Measurements from ENCODE around the gene PSMD11.

PSMD11 gene

DNA sequence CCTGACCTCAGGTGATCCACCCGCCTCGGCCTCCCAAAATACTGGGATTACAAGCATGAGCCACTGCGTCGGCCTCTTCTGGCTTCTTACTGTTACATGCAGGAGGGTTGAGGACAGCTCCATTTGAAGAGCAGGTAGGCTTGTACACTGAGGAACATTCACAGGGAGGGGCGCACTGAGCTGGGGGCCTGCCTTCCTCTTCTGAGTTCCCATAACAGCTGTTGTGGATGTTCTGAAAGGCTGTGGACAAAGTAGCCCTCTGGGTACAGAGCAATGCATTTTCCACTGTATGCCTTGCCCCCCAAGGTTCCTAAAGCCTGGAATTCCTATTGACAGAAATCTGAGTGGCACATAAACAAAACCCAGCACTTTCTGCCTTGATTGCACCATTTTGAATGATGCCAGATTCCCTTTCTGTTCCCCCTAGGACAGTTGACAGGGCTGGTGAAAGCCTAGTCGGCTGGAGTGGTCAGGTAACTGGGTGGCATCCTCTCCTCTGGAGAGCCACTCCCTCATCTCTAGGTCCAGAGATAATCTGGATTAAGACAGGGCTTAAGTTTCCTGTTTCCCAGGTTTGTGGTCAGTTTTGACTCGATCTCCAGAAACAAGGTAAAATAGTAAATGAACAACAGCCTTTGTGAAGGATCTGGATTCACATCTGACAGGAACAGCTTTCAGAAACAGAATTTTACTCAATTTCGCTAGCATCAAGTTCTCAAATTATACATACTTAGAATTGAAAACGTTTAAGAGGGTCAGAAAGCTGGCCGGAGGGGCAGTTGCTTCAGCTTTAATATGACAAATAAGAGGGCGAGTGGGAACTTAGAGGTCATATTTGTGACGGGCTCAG lies 41.2 kb downstream of the PSMD11 start:
- no peaks in the 10 kb centered on the region for H3K9me2 ChIP-seq (ENCODE audit: low read depth, low read length)
- H3K9ac ChIP-seq (ENCODE audit: low read length) = peak overlapping the region; percentile 57; the same call in 1 of the 2 replicates
- peaks cover 23% of the 10 kb centered on the region for H3K36me3 ChIP-seq (ENCODE audit: insufficient read depth, low read length)
- H3K4me3 ChIP-seq (ENCODE audit: low read depth, low read length, poor library complexity, severe bottlenecking) = peak overlapping the region; percentile 55
- peaks cover 5% of the 10 kb centered on the region for H3K27me3 ChIP-seq (ENCODE audit: insufficient read depth, low read length)
- no peak overlapping the region for H2AFZ ChIP-seq (ENCODE audit: low read length)
- no peak for TF ChIP-seq EZH2 (IDR thresholded peaks at IDR 0.05; ENCODE audit: borderline replicate concordance, low read length)
- TF ChIP-seq, protein P1, sequence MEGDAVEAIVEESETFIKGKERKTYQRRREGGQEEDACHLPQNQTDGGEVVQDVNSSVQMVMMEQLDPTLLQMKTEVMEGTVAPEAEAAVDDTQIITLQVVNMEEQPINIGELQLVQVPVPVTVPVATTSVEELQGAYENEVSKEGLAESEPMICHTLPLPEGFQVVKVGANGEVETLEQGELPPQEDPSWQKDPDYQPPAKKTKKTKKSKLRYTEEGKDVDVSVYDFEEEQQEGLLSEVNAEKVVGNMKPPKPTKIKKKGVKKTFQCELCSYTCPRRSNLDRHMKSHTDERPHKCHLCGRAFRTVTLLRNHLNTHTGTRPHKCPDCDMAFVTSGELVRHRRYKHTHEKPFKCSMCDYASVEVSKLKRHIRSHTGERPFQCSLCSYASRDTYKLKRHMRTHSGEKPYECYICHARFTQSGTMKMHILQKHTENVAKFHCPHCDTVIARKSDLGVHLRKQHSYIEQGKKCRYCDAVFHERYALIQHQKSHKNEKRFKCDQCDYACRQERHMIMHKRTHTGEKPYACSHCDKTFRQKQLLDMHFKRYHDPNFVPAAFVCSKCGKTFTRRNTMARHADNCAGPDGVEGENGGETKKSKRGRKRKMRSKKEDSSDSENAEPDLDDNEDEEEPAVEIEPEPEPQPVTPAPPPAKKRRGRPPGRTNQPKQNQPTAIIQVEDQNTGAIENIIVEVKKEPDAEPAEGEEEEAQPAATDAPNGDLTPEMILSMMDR (IDR thresholded peaks at IDR 0.05; ENCODE audit: low read length) = no peak
- H3K4me1 ChIP-seq (ENCODE audit: insufficient read depth, low read length, severe bottlenecking) = peaks cover 10% of the 10 kb centered on the region
- H3K79me2 ChIP-seq (ENCODE audit: insufficient read depth, low read length) = no peaks in the 10 kb centered on the region
- no peaks in the 10 kb centered on the region for H3F3A ChIP-seq (ENCODE audit: insufficient read depth, low read length)
- H4K20me1 ChIP-seq (ENCODE audit: insufficient read depth, low read length) = no peaks in the 10 kb centered on the region
- H3K9me3 ChIP-seq (ENCODE audit: low read length) = no peaks in the 10 kb centered on the region
- H3K27ac ChIP-seq (ENCODE audit: low read depth, low read length, poor library complexity, severe bottlenecking) = no peak overlapping the region
- peak overlapping the region; percentile 68 for H3K4me2 ChIP-seq (ENCODE audit: low read length)

DNA sequence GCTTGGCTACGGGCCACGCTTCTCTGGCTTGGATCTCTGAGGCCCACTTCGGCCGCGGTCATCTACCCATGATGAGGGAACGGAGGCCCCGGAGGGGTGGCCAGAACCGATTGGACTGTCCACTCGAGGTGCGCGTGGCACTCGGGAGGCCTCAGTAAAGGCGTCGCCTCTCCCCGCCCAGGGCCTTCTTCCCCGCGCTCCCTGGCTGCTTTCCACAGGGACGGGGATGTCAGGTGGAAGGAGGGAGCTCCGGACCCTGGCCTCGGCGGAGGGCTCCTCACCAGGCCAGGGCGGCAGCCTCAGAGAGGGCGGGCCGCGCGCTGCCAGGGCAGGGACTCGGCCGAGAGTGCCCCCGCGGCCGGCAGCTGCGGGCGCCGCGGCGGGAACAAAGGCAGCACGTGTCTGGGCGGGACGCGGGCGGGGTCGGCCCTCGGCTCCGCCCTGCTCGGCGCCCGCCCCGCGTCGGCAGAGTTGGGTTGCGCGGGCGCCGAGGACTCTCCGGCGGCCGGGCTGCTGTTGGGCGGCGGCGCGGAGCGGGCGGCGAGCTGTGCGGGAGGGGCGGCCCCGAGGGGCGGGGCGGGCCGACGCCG lies 41.9 kb downstream of the PSMD11 start:
- Histone ChIP-seq H3K79me2 (ENCODE audit: insufficient read depth, low read length) (no peaks in the 10 kb centered on the region), H3K9ac (ENCODE audit: low read length) (peak overlapping the region; percentile 57), H3K36me3 (ENCODE audit: insufficient read depth, low read length) (peaks cover 18% of the 10 kb centered on the region), H3F3A (ENCODE audit: insufficient read depth, low read length) (no peaks in the 10 kb centered on the region), H3K4me2 (ENCODE audit: low read length) (peak overlapping the region; percentile 68), H3K27me3 (ENCODE audit: insufficient read depth, low read length) (peaks cover 7% of the 10 kb centered on the region), H3K4me1 (ENCODE audit: insufficient read depth, low read length, severe bottlenecking) (peaks cover 10% of the 10 kb centered on the region), H3K9me2 (ENCODE audit: low read depth, low read length) (no peaks in the 10 kb centered on the region), H4K20me1 (ENCODE audit: insufficient read depth, low read length) (no peaks in the 10 kb centered on the region), H2AFZ (ENCODE audit: low read length) (no peak overlapping the region), H3K27ac (ENCODE audit: low read depth, low read length, poor library complexity, severe bottlenecking) (no peak overlapping the region), H3K4me3 (ENCODE audit: low read depth, low read length, poor library complexity, severe bottlenecking) (peak overlapping the region; percentile 55), H3K9me3 (ENCODE audit: low read length) (no peaks in the 10 kb centered on the region)
- no peak for TF ChIP-seq EZH2 (IDR thresholded peaks at IDR 0.05; ENCODE audit: borderline replicate concordance, low read length)
- TF ChIP-seq, protein P1 (IDR thresholded peaks at IDR 0.05; ENCODE audit: low read length) = no peak

DNA sequence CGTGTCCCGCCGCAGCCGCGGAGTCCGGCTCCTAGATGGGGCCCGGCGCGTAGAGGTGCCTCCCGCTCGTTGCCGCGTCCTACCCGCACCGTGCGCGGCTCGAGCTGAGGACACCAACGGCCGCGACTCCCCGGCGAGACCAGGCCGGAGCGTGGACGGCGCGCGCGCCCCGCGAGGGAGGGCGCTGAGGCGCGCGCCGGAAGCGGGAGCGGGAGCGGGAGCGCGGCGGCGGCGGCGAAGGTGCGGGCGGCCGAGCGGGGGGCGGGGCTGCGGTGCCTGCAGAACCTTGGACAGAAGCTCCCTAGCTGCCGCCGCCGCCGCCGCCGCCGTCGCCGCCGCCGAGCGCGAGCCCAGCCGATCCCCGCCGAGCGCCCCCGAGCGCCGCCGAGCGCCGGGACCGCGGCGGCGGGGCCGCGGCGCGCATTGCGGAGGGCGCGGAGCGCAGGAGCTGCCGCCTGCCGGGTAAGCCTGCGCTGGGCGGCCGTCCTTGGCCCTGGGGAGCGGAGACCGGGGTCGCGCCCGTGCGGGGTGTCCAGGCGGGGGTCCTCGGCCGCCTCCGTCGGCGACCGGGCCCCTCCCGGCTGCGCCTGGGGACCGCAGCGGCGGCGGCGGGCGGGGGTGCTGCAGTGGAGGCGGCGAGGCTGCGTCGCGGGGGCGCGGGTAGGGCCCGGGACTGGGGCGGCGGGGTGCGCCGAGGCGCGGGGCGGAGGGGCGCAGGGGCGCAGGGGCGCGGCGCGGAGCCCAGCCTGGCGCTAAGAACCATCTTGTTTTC lies 42.6 kb downstream of the PSMD11 start, which contains the start of gene CDK5R1:
Gene CDK5R1 (plus strand): TSS at position 293 of the 772 bp plus-strand sequence. CDS start 628 bp downstream, outside the sequence.
- H3K4me2 ChIP-seq (ENCODE audit: low read length) = peak within 1 kb of the TSS; percentile 72
- H4K20me1 ChIP-seq (ENCODE audit: insufficient read depth, low read length) = no peaks in the 10 kb centered on the region
- no peaks in the 10 kb centered on the region for H3K9me3 ChIP-seq (ENCODE audit: low read length)
- H3K36me3 ChIP-seq (ENCODE audit: insufficient read depth, low read length) = peaks cover 11% of the 10 kb centered on the region
- peaks cover 7% of the 10 kb centered on the region for H3K27me3 ChIP-seq (ENCODE audit: insufficient read depth, low read length)
- H3K27ac ChIP-seq (ENCODE audit: low read depth, low read length, poor library complexity, severe bottlenecking) = no peak within 1 kb of the TSS
- H3K79me2 ChIP-seq (ENCODE audit: insufficient read depth, low read length) = no peaks in the 10 kb centered on the region
- H3F3A ChIP-seq (ENCODE audit: insufficient read depth, low read length) = no peaks in the 10 kb centered on the region
- peaks cover 10% of the 10 kb centered on the region for H3K4me1 ChIP-seq (ENCODE audit: insufficient read depth, low read length, severe bottlenecking)
- H3K9me2 ChIP-seq (ENCODE audit: low read depth, low read length) = no peaks in the 10 kb centered on the region
- no peak for TF ChIP-seq EZH2 (IDR thresholded peaks at IDR 0.05; ENCODE audit: borderline replicate concordance, low read length)
- TF ChIP-seq, protein P1 (IDR thresholded peaks at IDR 0.05; ENCODE audit: low read length) = no peak
- peak within 1 kb of the TSS; percentile 57 for H3K9ac ChIP-seq (ENCODE audit: low read length)
- peak within 1 kb of the TSS; percentile 61 for H3K4me3 ChIP-seq (ENCODE audit: low read depth, low read length, poor library complexity, severe bottlenecking)
- H2AFZ ChIP-seq (ENCODE audit: low read length) = no peak within 1 kb of the TSS

All from OCI-LY1 (cell line).